H1 (cell line): ENCODE results near the gene TP53. TPM values are rescaled to one million over a fixed set of nuclear protein-coding genes. Genes with fewer than 3 reads are reported as not detected.
"Not testable (repeated sequence)": the region's sequence is repeated elsewhere in the genome, so short reads cannot be mapped to it uniquely, and the experiment has no call there.

Source experiments
- CTCF ChIA-PET: fragments of 300-600 bp; sonication (Branson Sonifier 250); formaldehyde crosslinking; loops from one replicate; lab custom pipeline; 2021; ENCODE audit not compliant: partially characterized antibody; lab: Charles Lee
- POLR2A ChIA-PET: fragments of 300-600 bp; sonication (Branson Sonifier 250); formaldehyde crosslinking; loops from one replicate; lab custom pipeline; 2021; ENCODE audit warnings: inconsistent platforms; ENCODE audit not compliant: partially characterized antibody; lab: Charles Lee
- DNase-seq, 2 experiments: peaks; one replicate each; pipeline versions ENCODE4 v3.0.0 to v3.0.0-alpha.2; 2010 to 2022; ENCODE audit warnings: low spot score in 2 of 2, low read depth in 1 of 2, mixed read lengths in 1 of 2
- FAIRE-seq: peaks from 2 replicates; lab custom pipeline; 2011; peaks lifted over from hg19 to GRCh38; lab: Jason Lieb, UNC
- H2AFZ ChIP-seq: 2 replicates; pipeline ENCODE4 v1.8.1; 2012; ENCODE audit warnings: low read length, inconsistent platforms
- H2AK5ac ChIP-seq: 2 replicates; pipeline ENCODE4 v1.6.1; 2013; ENCODE audit warnings: low read depth, low read length
- H2BK120ac ChIP-seq: replicated peaks from 2 replicates; pipeline ENCODE3; 2013; ENCODE audit warnings: low read depth, low read length, inconsistent platforms
- H2BK12ac ChIP-seq: 2 replicates; pipeline ENCODE4 v1.6.1; 2013; ENCODE audit warnings: low read depth, low read length
- H2BK15ac ChIP-seq: 2 replicates; pipeline ENCODE4 v1.6.1; 2013; ENCODE audit warnings: low read length
- H2BK20ac ChIP-seq: 2 replicates; pipeline ENCODE4 v1.6.1; 2013; ENCODE audit warnings: low read length
- H2BK5ac ChIP-seq: 2 replicates; pipeline ENCODE4 v1.6.1; 2013; ENCODE audit warnings: low read depth, low read length
- H3K14ac ChIP-seq: 2 replicates; pipeline ENCODE4 v1.6.1; 2013; ENCODE audit warnings: inconsistent platforms; ENCODE audit not compliant: insufficient read length
- H3K18ac ChIP-seq: 2 replicates; pipeline ENCODE4 v1.6.1; 2013; ENCODE audit warnings: low read length; ENCODE audit errors: extremely low read depth
- H3K23ac ChIP-seq: 2 replicates; pipeline ENCODE4 v1.6.1; 2013; ENCODE audit warnings: inconsistent platforms; ENCODE audit not compliant: insufficient read length
- H3K23me2 ChIP-seq: 2 replicates; pipeline ENCODE4 v1.6.1; 2013; ENCODE audit warnings: low read depth, low read length
- H3K27ac ChIP-seq: 2 replicates; pipeline ENCODE4 v1.6.1; 2011; ENCODE audit warnings: low read depth, low read length, inconsistent platforms
- H3K27me3 ChIP-seq, 4 experiments: replicated peaks in 1 of 4; 1 replicate in 1 of 4; 2 replicates in 3 of 4; pipeline versions ENCODE4 v1.6.1 to v1.8.1; 2011 to 2013; ENCODE audit warnings: low read length in 3 of 4, mild to moderate bottlenecking in 3 of 4, inconsistent platforms in 2 of 4, mixed read lengths in 2 of 4, moderate library complexity in 1 of 4; ENCODE audit not compliant: control insufficient read depth in 3 of 4, insufficient read depth in 3 of 4; ENCODE audit errors: extremely low read depth in 1 of 4
- H3K36me3 ChIP-seq, 4 experiments: 2 replicates each; pipeline versions ENCODE4 v1.6.1 to v1.8.1; 2011 to 2013; ENCODE audit warnings: mild to moderate bottlenecking in 4 of 4, low read length in 3 of 4, moderate library complexity in 2 of 4, control low read depth in 1 of 4, inconsistent platforms in 1 of 4; ENCODE audit not compliant: insufficient read depth in 4 of 4, control insufficient read depth in 2 of 4
- H3K4ac ChIP-seq: replicated peaks from 2 replicates; pipeline ENCODE3; 2013; ENCODE audit warnings: low read length, low read depth, mixed read lengths, inconsistent platforms; ENCODE audit not compliant: insufficient read length
- H3K4me1 ChIP-seq, 4 experiments: replicated peaks in 1 of 4; 1 replicate in 1 of 4; 2 replicates in 3 of 4; pipeline versions ENCODE4 v1.6.1 to v1.8.1; 2011 to 2013; ENCODE audit warnings: low read length in 3 of 4, inconsistent platforms in 2 of 4, mixed read lengths in 1 of 4; ENCODE audit not compliant: insufficient read depth in 4 of 4, control insufficient read depth in 3 of 4
- H3K4me2 ChIP-seq, 2 experiments: 2 replicates each; pipeline versions ENCODE4 v1.6.1 to v1.8.1; 2011 to 2013; ENCODE audit warnings: low read depth in 2 of 2, low read length in 2 of 2, control low read depth in 1 of 2, inconsistent platforms in 1 of 2, mild to moderate bottlenecking in 1 of 2; ENCODE audit not compliant: insufficient read depth in 1 of 2
- H3K4me3 ChIP-seq, 4 experiments: fragments of 200-600, 300-600 bp in 1 of 4; sonication (generic), shearing (Covaris generic), sonication (Bioruptor Twin) in 1 of 4; 2 replicates each; pipeline versions ENCODE4 v1.5.1 to v1.8.1; 2011 to 2016; ENCODE audit warnings: low read length in 4 of 4, low read depth in 3 of 4, control low read depth in 2 of 4, inconsistent platforms in 2 of 4, mild to moderate bottlenecking in 2 of 4, mixed read lengths in 1 of 4, moderate library complexity in 1 of 4; ENCODE audit not compliant: insufficient read depth in 2 of 4; ENCODE audit errors: extremely low read depth in 1 of 4
- H3K56ac ChIP-seq: replicated peaks from 2 replicates; pipeline ENCODE3; 2013; ENCODE audit warnings: low read depth, mild to moderate bottlenecking, mixed read lengths, low read length, inconsistent platforms; ENCODE audit not compliant: insufficient read length
- H3K79me1 ChIP-seq: 2 replicates; pipeline ENCODE4 v1.6.1; 2013; ENCODE audit warnings: low read depth, low read length, control low read depth
- H3K79me2 ChIP-seq, 2 experiments: 2 replicates each; pipeline versions ENCODE4 v1.6.1 to v1.8.1; 2012 to 2013; ENCODE audit warnings: low read length in 2 of 2, mild to moderate bottlenecking in 2 of 2, inconsistent platforms in 1 of 2; ENCODE audit not compliant: insufficient read depth in 2 of 2, control insufficient read depth in 1 of 2
- H3K9ac ChIP-seq, 4 experiments: replicated peaks in 1 of 4; 1 replicate in 1 of 4; 2 replicates in 3 of 4; pipeline versions ENCODE4 v1.6.1 to v1.8.1; 2011 to 2013; ENCODE audit warnings: low read depth in 3 of 4, low read length in 3 of 4, control low read depth in 2 of 4, mild to moderate bottlenecking in 2 of 4, moderate library complexity in 2 of 4, inconsistent platforms in 1 of 4; ENCODE audit errors: extremely low read depth in 1 of 4
- H3K9me3 ChIP-seq, 2 experiments: 2 replicates each; pipeline versions ENCODE4 v1.6.1 to v1.8.1; 2012 to 2013; ENCODE audit warnings: mild to moderate bottlenecking in 2 of 2, moderate library complexity in 2 of 2, control low read depth in 1 of 2, inconsistent platforms in 1 of 2, low read depth in 1 of 2, low read length in 1 of 2, mixed read lengths in 1 of 2; ENCODE audit not compliant: insufficient read depth in 2 of 2
- H4K20me1 ChIP-seq, 2 experiments: replicated peaks in 1 of 2; 2 replicates each; pipeline versions ENCODE3 to v1.8.1; 2011 to 2013; ENCODE audit warnings: inconsistent platforms in 2 of 2, low read length in 2 of 2, mild to moderate bottlenecking in 1 of 2; ENCODE audit not compliant: insufficient read depth in 2 of 2, control insufficient read depth in 1 of 2
- H4K5ac ChIP-seq: 2 replicates; pipeline ENCODE4 v1.6.1; 2013; ENCODE audit warnings: low read length, low read depth, mixed read lengths, inconsistent platforms; ENCODE audit not compliant: insufficient read length
- H4K8ac ChIP-seq: 2 replicates; pipeline ENCODE4 v1.8.0; 2013; ENCODE audit warnings: mild to moderate bottlenecking, moderate library complexity, low read length, inconsistent platforms; ENCODE audit not compliant: insufficient read depth; ENCODE audit errors: extremely low read depth
- H4K91ac ChIP-seq: replicated peaks from 2 replicates; pipeline ENCODE3; 2013; ENCODE audit warnings: low read length, mixed read lengths, inconsistent platforms; ENCODE audit not compliant: insufficient read length
- FOSL1 ChIP-seq: IDR thresholded peaks from 2 replicates; pipeline ENCODE4 v1.6.1; 2011; ENCODE audit warnings: mild to moderate bottlenecking, low read depth, low read length, moderate library complexity; ENCODE audit not compliant: insufficient read depth
- WGBS, 2 experiments: shearing (Covaris generic) in 1 of 2; methylation state at CpG; one replicate each; pipeline versions ENCODE4 v1.1.6 to v1.1.7; 2013 to 2015; ENCODE audit warnings: low lambda C conversion rate in 2 of 2, mixed read lengths in 2 of 2, inconsistent platforms in 1 of 2, low coverage in 1 of 2, missing lambda C conversion rate in 1 of 2; ENCODE audit not compliant: insufficient replicate concordance in 2 of 2, insufficient coverage in 1 of 2, insufficient read length in 1 of 2; ENCODE audit errors: extremely low coverage in 1 of 2, missing lambda C conversion rate in 1 of 2; 5-methylcytosine and 5-hydroxymethylcytosine counted together
- polyA plus RNA-seq, 7 experiments: library from polyadenylated mRNA; depleted of rRNA in 3 of 7; stranded (reverse) in 5 of 7; unstranded in 2 of 7; fragments of >200 nt in 5 of 7; fragments of 200-250 nt in 2 of 7; gene quantifications; 1 replicate in 5 of 7; 2 replicates in 1 of 7; 4 replicates in 1 of 7; pipeline versions ENCODE4 v1.2.1 to v1.2.3, GENCODE V29; 2011 to 2013; ENCODE audit warnings: missing spikeins in 2 of 7, mixed read lengths in 2 of 7
- total RNA-seq: library from RNA; stranded (reverse); fragmentation: NEBNext Ultra II Directional; extraction: Animal tissue kit (Norgen Biotek cat#: 25700); gene quantifications from 2 replicates; pipeline ENCODE4 v1.2.1, GENCODE V29; 2021

TP53 gene
- total and polyA plus RNA-seq, 2 of the 8 experiments (the other 6 are each of a cell fraction or from before 2014, with no cell fraction given): 143 to 198 TPM

DNA sequence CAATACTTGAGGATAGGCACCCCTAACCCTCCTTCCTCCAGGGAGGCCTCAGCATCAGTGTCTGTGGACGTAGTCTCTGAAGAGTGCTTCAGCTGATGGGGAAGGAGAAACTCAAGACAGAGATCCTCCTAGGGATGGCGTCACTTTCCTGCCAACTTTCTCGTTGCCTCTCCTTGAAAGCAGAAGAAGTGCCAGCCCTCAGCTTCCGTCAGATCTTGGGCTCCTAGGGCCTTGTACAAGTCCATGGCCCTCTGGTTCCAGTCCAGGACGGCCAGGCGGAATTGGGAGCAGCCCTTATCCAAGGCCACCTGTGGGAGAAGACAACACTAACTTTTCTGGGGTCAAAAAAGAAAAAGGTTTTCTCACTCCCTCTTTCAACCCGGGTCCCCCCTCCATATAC is 61.0 kb downstream of the TP53 start (continued):
- no peak for TF ChIP-seq FOSL1

DNA sequence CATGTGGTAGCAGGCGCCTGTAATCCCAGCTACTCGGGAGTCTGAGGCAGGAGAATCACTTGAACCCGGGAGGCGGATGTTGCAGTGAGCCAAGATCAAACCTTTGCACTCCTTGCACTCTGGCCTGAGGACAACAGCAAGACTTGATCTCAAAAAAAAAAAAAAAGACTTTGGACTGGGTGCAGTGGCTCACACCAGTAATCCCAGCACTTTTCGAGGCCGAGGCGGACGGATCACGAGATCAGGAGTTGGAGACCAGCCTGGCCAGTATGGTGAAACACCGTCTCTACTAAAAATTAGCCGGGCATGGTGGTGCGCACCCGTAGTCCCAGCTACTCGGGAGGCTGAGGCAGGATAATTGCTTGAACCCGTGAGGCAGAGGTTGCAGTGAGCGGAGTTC is 61.5 kb downstream of the TP53 start:
- not testable (repeated sequence) for H3K23ac ChIP-seq, H3K9ac ChIP-seq, H4K20me1 ChIP-seq, H3K4me3 ChIP-seq, H3K27me3 ChIP-seq, H3K79me2 ChIP-seq, H2BK5ac ChIP-seq, H4K5ac ChIP-seq, H3K56ac ChIP-seq, H3K36me3 ChIP-seq, H3K79me1 ChIP-seq, H3K4me2 ChIP-seq, H2AK5ac ChIP-seq, H4K8ac ChIP-seq, H2BK20ac ChIP-seq, H3K18ac ChIP-seq, H4K91ac ChIP-seq, H3K9me3 ChIP-seq, H2BK120ac ChIP-seq, FAIRE-seq, H3K14ac ChIP-seq, H2AFZ ChIP-seq, H3K27ac ChIP-seq, H3K4ac ChIP-seq, H2BK15ac ChIP-seq, H3K23me2 ChIP-seq, H2BK12ac ChIP-seq, DNase-seq, H3K4me1 ChIP-seq
- 97% methylated on average over 15 of the region's 16 CpGs; no CpG with 5 or more reads in 1 of the 2 experiments for WGBS, 2 experiments
- POLR2A ChIA-PET: interaction anchor here (2.7 to 79.4 kb wide), 3 partner anchors 11 to 41 kb away, joined by 15 to 2272 read pairs (median 19); partner anchors contain the start of genes ATP1B2, FXR2, SOX15 and TP53
- CTCF ChIA-PET: interaction anchor here (1.5 to 3.7 kb wide), 2 partner anchors 47 to 62 kb away, joined by 8 to 20 read pairs; partner anchors contain the start of genes TP53 and WRAP53
